Lower leg skin (tissue), 3 donors: Measurements from ENCODE around the gene SETMAR.

ENCODE experiments used
- CTCF ChIP-seq, 3 donors: fragments of 450-650 bp; IDR thresholded peaks; one replicate each; pipeline ENCODE4 v1.5.1; 2016; ENCODE audit warnings: antibody characterized with exemption in 3 of 3, mild to moderate bottlenecking in 3 of 3, moderate library complexity in 2 of 3
- POLR2A ChIP-seq, 2 donors: fragments of 450-650 bp; IDR thresholded peaks; one replicate each; pipeline ENCODE4 v1.6.1; 2016 to 2017; ENCODE audit warnings: antibody characterized with exemption in 2 of 2, mild to moderate bottlenecking in 1 of 2, moderate library complexity in 1 of 2

GRCh38 chr3:4358273-4358672 is 55.1 kb downstream of the SETMAR start:
- TF ChIP-seq CTCF (IDR thresholded peaks at IDR 0.05) (no peak), POLR2A (IDR thresholded peaks at IDR 0.05) (no peak)
